H9 (cell line): ENCODE results near the gene MMP10. TPM values are rescaled to one million over a fixed set of nuclear protein-coding genes. Genes with fewer than 3 reads are reported as not detected.

Experiments used
- DNase-seq: peaks from one replicate; pipeline ENCODE4 v3.0.0-alpha.2; 2017
- H2AFZ ChIP-seq: one replicate; pipeline ENCODE4 v1.6.1; 2013; ENCODE audit warnings: mild to moderate bottlenecking, low read length, control low read depth, moderate library complexity
- H2AK5ac ChIP-seq: 2 replicates; pipeline ENCODE4 v1.6.1; 2013; ENCODE audit warnings: low read length, control low read depth, mixed read lengths; ENCODE audit not compliant: insufficient read length
- H2BK120ac ChIP-seq: one replicate; pipeline ENCODE4 v1.6.1; 2013; ENCODE audit warnings: low read depth, mild to moderate bottlenecking, low read length, control low read depth, inconsistent platforms; ENCODE audit not compliant: poor library complexity, severe bottlenecking
- H2BK12ac ChIP-seq: 2 replicates; pipeline ENCODE4 v1.6.1; 2013; ENCODE audit warnings: low read length, control low read depth, mixed read lengths, low read depth; ENCODE audit not compliant: insufficient read length
- H2BK15ac ChIP-seq: 2 replicates; pipeline ENCODE4 v1.6.1; 2013; ENCODE audit warnings: low read depth, low read length, control low read depth
- H2BK20ac ChIP-seq: one replicate; pipeline ENCODE4 v1.6.1; 2013; ENCODE audit warnings: low read depth, mild to moderate bottlenecking, low read length, control low read depth, inconsistent platforms; ENCODE audit not compliant: poor library complexity, severe bottlenecking
- H2BK5ac ChIP-seq: 2 replicates; pipeline ENCODE4 v1.6.1; 2013; ENCODE audit warnings: low read length, control low read depth, mixed read lengths; ENCODE audit not compliant: insufficient read length
- H3K14ac ChIP-seq: 2 replicates; pipeline ENCODE4 v1.6.1; 2013; ENCODE audit warnings: low read length, control low read depth; ENCODE audit not compliant: insufficient read depth
- H3K18ac ChIP-seq: 2 replicates; pipeline ENCODE4 v1.6.1; 2013; ENCODE audit warnings: low read depth, mild to moderate bottlenecking, mixed read lengths, low read length, control low read depth; ENCODE audit not compliant: insufficient read length
- H3K23ac ChIP-seq: 2 replicates; pipeline ENCODE4 v1.6.1; 2013; ENCODE audit warnings: low read length, control low read depth, mixed read lengths, low read depth; ENCODE audit not compliant: insufficient read length
- H3K23me2 ChIP-seq: 2 replicates; pipeline ENCODE4 v1.6.1; 2013; ENCODE audit warnings: low read depth, mild to moderate bottlenecking, mixed read lengths, low read length, control low read depth; ENCODE audit not compliant: insufficient read length, poor library complexity, severe bottlenecking
- H3K27ac ChIP-seq: 2 replicates; pipeline ENCODE4 v1.5.1; 2013; ENCODE audit warnings: low read length, control low read depth, mixed read lengths, low read depth; ENCODE audit not compliant: insufficient read length
- H3K27me3 ChIP-seq: 2 replicates; pipeline ENCODE4 v1.6.1; 2013; ENCODE audit warnings: low read length, control low read depth, inconsistent platforms; ENCODE audit not compliant: insufficient read depth
- H3K4ac ChIP-seq: 2 replicates; pipeline ENCODE4 v1.6.1; 2013; ENCODE audit warnings: low read depth, mild to moderate bottlenecking, control low read depth, inconsistent platforms, low read length, moderate library complexity
- H3K4me1 ChIP-seq: 2 replicates; pipeline ENCODE4 v1.6.1; 2013; ENCODE audit warnings: low read length, control low read depth, inconsistent platforms; ENCODE audit not compliant: insufficient read depth
- H3K4me2 ChIP-seq: 2 replicates; pipeline ENCODE4 v1.6.1; 2013; ENCODE audit warnings: low read length, control low read depth, mixed read lengths; ENCODE audit not compliant: insufficient read length, insufficient read depth
- H3K56ac ChIP-seq: 2 replicates; pipeline ENCODE4 v1.6.1; 2013; ENCODE audit warnings: low read depth, mild to moderate bottlenecking, mixed read lengths, low read length, control low read depth; ENCODE audit not compliant: insufficient read length
- H3K79me1 ChIP-seq: 2 replicates; pipeline ENCODE4 v1.6.1; 2013; ENCODE audit warnings: low read depth, mild to moderate bottlenecking, moderate library complexity, low read length, control low read depth, inconsistent platforms; ENCODE audit not compliant: insufficient read depth, poor library complexity, severe bottlenecking
- H3K79me2 ChIP-seq: 2 replicates; pipeline ENCODE4 v1.6.1; 2013; ENCODE audit warnings: low read length, control low read depth, inconsistent platforms; ENCODE audit not compliant: insufficient read depth
- H3K9ac ChIP-seq: 2 replicates; pipeline ENCODE4 v1.6.1; 2013; ENCODE audit warnings: low read length, control low read depth, mixed read lengths; ENCODE audit not compliant: insufficient read length; ENCODE audit errors: extremely low read depth
- H3K9me3 ChIP-seq: one replicate; pipeline ENCODE4 v1.6.1; 2013; ENCODE audit warnings: low read depth, low read length, inconsistent platforms; ENCODE audit not compliant: control insufficient read depth
- H3T11ph ChIP-seq: one replicate; pipeline ENCODE4 v1.6.1; 2013; ENCODE audit warnings: mild to moderate bottlenecking, low read length, control low read depth, inconsistent platforms
- H4K20me1 ChIP-seq: one replicate; pipeline ENCODE4 v1.6.1; 2013; ENCODE audit not compliant: control insufficient read depth, insufficient read length, insufficient read depth
- H4K5ac ChIP-seq: 2 replicates; pipeline ENCODE4 v1.6.1; 2013; ENCODE audit warnings: low read depth, mild to moderate bottlenecking, mixed read lengths, low read length, control low read depth; ENCODE audit not compliant: insufficient read length
- H4K8ac ChIP-seq: replicated peaks from 2 replicates; pipeline ENCODE4 v1.6.1; 2013; ENCODE audit warnings: low read length, control low read depth, mixed read lengths, low read depth; ENCODE audit not compliant: insufficient read length
- H4K91ac ChIP-seq: 2 replicates; pipeline ENCODE4 v1.6.1; 2013; ENCODE audit warnings: low read depth, mild to moderate bottlenecking, moderate library complexity, mixed read lengths, low read length, control low read depth; ENCODE audit not compliant: insufficient read length
- H3K27ac Mint-ChIP-seq, 3 experiments: 2 replicates in 2 of 3; 3 replicates in 1 of 3; pipeline ENCODE4 v1.8.0; 2020 to 2021; ENCODE audit warnings: mixed read lengths in 3 of 3, mild to moderate bottlenecking in 1 of 3, moderate library complexity in 1 of 3
- H3K27me3 Mint-ChIP-seq: 2 replicates; pipeline ENCODE4 v1.8.0; 2021; ENCODE audit warnings: low read depth, mild to moderate bottlenecking, moderate library complexity, mixed read lengths
- H3K36me3 Mint-ChIP-seq, 3 experiments: 2 replicates in 2 of 3; 3 replicates in 1 of 3; pipeline ENCODE4 v1.8.0; 2020 to 2021; ENCODE audit warnings: low read depth in 3 of 3, mixed read lengths in 3 of 3; ENCODE audit not compliant: insufficient read depth in 1 of 3
- H3K4me1 Mint-ChIP-seq, 2 experiments: 2 replicates each; pipeline ENCODE4 v1.8.0; 2020; ENCODE audit warnings: mixed read lengths in 2 of 2
- H3K4me3 Mint-ChIP-seq, 2 experiments: 2 replicates in 1 of 2; 3 replicates in 1 of 2; pipeline ENCODE4 v1.8.0; 2020 to 2021; ENCODE audit warnings: mild to moderate bottlenecking in 2 of 2, mixed read lengths in 2 of 2, moderate library complexity in 1 of 2
- H3K9me3 Mint-ChIP-seq, 2 experiments: 2 replicates in 1 of 2; 3 replicates in 1 of 2; pipeline ENCODE4 v1.8.0; 2020; ENCODE audit warnings: mild to moderate bottlenecking in 2 of 2, mixed read lengths in 2 of 2, moderate library complexity in 1 of 2
- CTCF ChIP-seq: fragments of 200-600 bp; sonication (generic); conservative IDR thresholded peaks from 3 replicates; pipeline ENCODE4 v1.8.0; 2021; ENCODE audit warnings: antibody characterized with exemption, mild to moderate bottlenecking
- WGBS: extraction: QIAGEN DNeasy Blood & Tissue Kit; methylation state at CpG from one replicate; pipeline ENCODE4 v1.1.7; 2013; ENCODE audit warnings: missing lambda C conversion rate, low lambda C conversion rate, mixed read lengths; ENCODE audit not compliant: insufficient read length; ENCODE audit errors: extremely low coverage; 5-methylcytosine and 5-hydroxymethylcytosine counted together
- total RNA-seq: library from RNA; stranded (reverse); gene quantifications from 2 replicates; pipeline ENCODE4 v1.2.1, GENCODE V29; 2021

MMP10 gene
- total RNA-seq, 1 experiment from 2014 or later: not detected

- H4K91ac ChIP-seq: no peak overlapping the region
- H2BK120ac ChIP-seq: no peak overlapping the region
- H3K27me3 ChIP-seq: no peaks in the 10 kb centered on the region
- no peak overlapping the region for H4K5ac ChIP-seq
- no peak overlapping the region for H2BK12ac ChIP-seq
- H3K27me3 Mint-ChIP-seq: no peaks in the 10 kb centered on the region; the same call in 1 of the 2 replicates
- TF ChIP-seq CTCF: no peak
- H2BK5ac ChIP-seq: no peak overlapping the region
- no peak overlapping the region for H3K14ac ChIP-seq
- H3T11ph ChIP-seq: no peak overlapping the region
- H3K4me2 ChIP-seq: no peak overlapping the region
- peaks cover 0 to 6% (median 4%) of the 10 kb centered on the region in 3 experiments; a peak in 2 of 7 replicates for H3K36me3 Mint-ChIP-seq
- no peak overlapping the region for H2AK5ac ChIP-seq
- H3K79me2 ChIP-seq: no peaks in the 10 kb centered on the region
- no peaks in the 10 kb centered on the region for H4K20me1 ChIP-seq
- H3K4me1 Mint-ChIP-seq: peaks cover 4% of the 10 kb centered on the region in 2 experiments
- no peak overlapping the region for H2BK20ac ChIP-seq
- H3K56ac ChIP-seq: no peak overlapping the region
- no peak overlapping the region for H2AFZ ChIP-seq
- no peak overlapping the region for H3K9ac ChIP-seq
- H3K4me1 ChIP-seq: no peaks in the 10 kb centered on the region
- DNase-seq: no peak
- H3K27ac ChIP-seq: no peak overlapping the region
- H3K4me3 Mint-ChIP-seq: no peak overlapping the region
- no peak overlapping the region for H3K23ac ChIP-seq
- no peaks in the 10 kb centered on the region for H3K9me3 ChIP-seq
- WGBS: no CpG with 5 or more reads among the region's 1 CpG
- H3K4ac ChIP-seq: no peak overlapping the region
- H3K18ac ChIP-seq: no peak overlapping the region
- H3K23me2 ChIP-seq: no peaks in the 10 kb centered on the region
- no peak overlapping the region for H2BK15ac ChIP-seq
- H3K27ac Mint-ChIP-seq: no peak overlapping the region
- no peak overlapping the region for H4K8ac ChIP-seq
- H3K9me3 Mint-ChIP-seq: peaks cover 13 to 17% of the 10 kb centered on the region in 2 experiments; a peak in 4 of 5 replicates
- H3K79me1 ChIP-seq: no peaks in the 10 kb centered on the region
Measured at GRCh38 chr11:102813484-102813883, 33.1 kb upstream of the MMP10 start.
